Measurements from ENCODE around the gene CSTB. TPM values are rescaled to one million over a fixed set of nuclear protein-coding genes. Genes with fewer than 3 reads are reported as not detected.

The CSTB gene
- total RNA-seq, 2 experiments from 2014 or later: 29.9 to 30.9 TPM

DNA sequence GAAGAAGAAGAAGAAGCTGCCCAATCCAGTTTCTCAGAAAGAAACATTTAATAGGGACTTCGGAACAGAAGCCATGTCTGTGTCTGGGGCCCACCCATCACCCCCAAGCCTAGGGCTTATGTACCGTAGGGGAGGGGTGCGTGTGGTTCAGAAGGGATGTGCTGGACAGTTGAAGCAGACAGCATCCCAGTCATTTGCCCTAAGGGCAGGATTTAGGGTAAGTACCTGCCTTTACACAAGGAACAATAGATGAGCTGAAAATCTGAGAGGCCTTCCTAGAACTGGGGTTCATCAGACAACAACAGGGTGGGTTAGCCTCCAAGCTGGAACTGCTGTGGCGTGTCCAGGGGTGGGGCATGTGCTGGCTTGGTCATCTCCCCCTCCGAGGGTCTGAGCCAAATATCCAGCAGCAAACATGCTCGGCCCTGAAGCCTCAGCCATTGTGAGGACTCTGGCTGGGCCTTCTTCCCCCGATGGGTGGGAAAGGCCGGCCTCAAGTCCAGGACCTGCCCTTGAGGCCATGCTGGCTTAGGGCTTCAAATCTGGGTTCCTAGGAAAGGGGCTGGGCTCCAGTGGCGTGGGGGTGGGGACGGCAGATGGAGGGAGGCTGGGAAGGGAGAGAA lies 12.1 kb downstream of the CSTB start:
- no peak for ATAC-seq
- no peak overlapping the region for H3K27ac Mint-ChIP-seq

DNA sequence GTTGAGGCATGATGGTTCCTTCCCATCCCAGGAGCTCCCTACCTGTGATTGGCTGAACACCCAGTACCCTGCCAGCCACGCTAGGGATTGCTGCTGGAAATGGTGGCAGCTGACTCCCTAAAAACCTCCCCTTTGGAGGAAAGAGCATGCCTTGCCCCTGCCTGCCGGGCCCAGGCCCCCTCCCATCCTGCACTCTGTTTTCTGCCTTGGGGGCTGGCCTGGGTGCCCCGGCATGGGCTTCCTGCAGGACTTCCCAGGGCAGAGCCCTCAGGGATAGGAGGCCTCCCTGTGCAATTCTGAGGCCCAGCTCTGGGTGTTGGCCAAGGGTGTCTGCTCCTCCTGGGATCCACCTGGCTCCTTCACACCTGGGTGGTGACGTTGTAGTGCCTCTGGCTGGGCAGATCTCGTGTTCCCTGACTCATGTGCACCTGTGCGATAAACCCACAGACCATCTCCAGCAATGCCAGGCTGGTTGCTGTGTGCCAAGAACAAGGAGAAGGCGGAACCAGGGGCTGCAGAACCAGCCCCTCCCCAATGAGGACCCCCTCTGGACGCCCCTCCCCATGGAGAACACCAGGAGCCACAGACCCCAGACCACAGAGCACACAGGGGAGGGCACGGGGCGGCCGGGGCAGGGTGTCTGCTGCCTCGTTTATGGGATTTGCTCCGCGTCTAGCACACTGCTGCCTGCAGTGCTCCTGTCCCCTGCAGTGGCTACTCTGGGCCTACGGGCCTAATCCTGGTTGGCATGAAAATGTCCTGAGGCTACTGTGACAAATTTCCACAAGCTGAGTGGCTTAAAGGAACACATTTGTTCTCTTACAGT lies 13.6 kb downstream of the CSTB start:
- Mint-ChIP-seq H3K4me1 (no peaks in the 10 kb centered on the region), H3K36me3 (ENCODE audit: low read depth) (peaks cover 14% of the 10 kb centered on the region), H3K27ac (no peak overlapping the region), H3K27me3 (no peaks in the 10 kb centered on the region), H3K4me3 (no peak overlapping the region), H3K9me3 (ENCODE audit: low read depth) (no peaks in the 10 kb centered on the region)
- ChIA-PET POLR2A (no interaction called here), CTCF (interaction anchor here (0.8 kb wide), 1 partner anchor 169 kb away, joined by 3 read pairs; no protein-coding TSS in a partner anchor)
- ATAC-seq (no peak), DNase-seq (no peak)
- intact Hi-C loops (cut with DNase I, micrococcal nuclease): no loop called here

More for the DNA sequence above, 12.1 kb downstream of the CSTB start:
- intact Hi-C loops (cut with DNase I, micrococcal nuclease): no loop called here
- no peak overlapping the region for H3K4me3 Mint-ChIP-seq
- no peaks in the 10 kb centered on the region for H3K27me3 Mint-ChIP-seq
- DNase-seq: no peak
- peaks cover 14% of the 10 kb centered on the region for H3K36me3 Mint-ChIP-seq (ENCODE audit: low read depth)
- ChIA-PET POLR2A (no interaction called here), CTCF (no interaction called here)
- no peaks in the 10 kb centered on the region for H3K4me1 Mint-ChIP-seq
- no peaks in the 10 kb centered on the region for H3K9me3 Mint-ChIP-seq (ENCODE audit: low read depth)

DNA sequence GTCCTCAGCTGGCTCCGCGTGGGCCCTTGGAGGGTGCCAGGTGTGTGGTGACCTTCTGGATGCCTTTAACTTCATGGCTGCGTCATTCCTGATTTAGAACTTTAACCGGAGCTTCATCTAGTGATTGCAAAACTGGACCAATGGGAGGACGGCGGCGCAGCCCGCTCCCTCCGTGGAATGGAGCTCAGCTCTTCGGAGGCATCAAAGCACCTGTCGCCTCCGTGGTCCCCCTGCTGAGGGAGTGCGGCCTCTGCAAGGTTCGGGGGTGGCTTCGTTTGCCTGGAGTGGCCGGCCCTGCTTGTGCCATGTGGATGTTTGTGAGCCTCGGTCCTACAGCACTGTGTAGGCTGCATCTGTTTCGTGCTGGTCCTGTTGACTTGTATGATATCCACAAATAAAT lies 14.2 kb downstream of the CSTB start:
- Mint-ChIP-seq H3K27ac (no peak overlapping the region), H3K27me3 (no peaks in the 10 kb centered on the region), H3K4me3 (no peak overlapping the region), H3K4me1 (no peaks in the 10 kb centered on the region), H3K36me3 (ENCODE audit: low read depth) (peaks cover 14% of the 10 kb centered on the region), H3K9me3 (ENCODE audit: low read depth) (no peaks in the 10 kb centered on the region)
- intact Hi-C loops (cut with DNase I, micrococcal nuclease): no loop called here
- ChIA-PET POLR2A (no interaction called here), CTCF (interaction anchor here (0.8 kb wide), 1 partner anchor 169 kb away, joined by 3 read pairs; no protein-coding TSS in a partner anchor)
- no peak for DNase-seq
- no peak for ATAC-seq

DNA sequence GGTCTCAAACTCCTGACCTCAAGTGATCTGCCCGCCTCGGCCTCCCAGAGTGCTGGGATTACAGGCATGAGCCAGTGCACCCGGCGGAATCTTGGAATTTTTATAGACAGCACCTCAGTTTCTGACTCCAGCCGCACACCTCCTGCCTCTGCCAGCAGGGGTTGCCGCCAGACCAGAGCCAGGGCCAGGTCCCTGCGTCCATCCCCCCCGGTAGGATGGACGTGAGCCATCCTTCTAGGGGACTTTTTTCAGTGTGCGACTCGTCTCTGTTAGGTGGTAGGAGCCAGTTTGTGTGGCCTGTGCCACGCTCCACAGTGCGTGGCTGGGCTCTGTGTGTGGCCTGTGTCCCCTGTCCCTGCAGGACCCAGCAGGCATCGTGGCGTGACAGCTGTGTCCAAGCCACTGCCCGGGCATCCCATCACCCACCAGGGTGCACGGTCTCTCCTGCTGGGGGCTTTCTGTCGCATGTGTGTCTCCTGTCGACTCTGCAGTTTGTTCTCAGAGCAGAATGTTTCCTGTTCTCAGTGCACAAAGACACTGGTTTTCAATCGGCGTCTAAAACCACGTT lies 15.6 kb downstream of the CSTB start:
- intact Hi-C loops (cut with DNase I, micrococcal nuclease): no loop called here
- Mint-ChIP-seq H3K4me3 (no peak overlapping the region), H3K36me3 (ENCODE audit: low read depth) (peaks cover 24% of the 10 kb centered on the region), H3K27ac (no peak overlapping the region), H3K27me3 (no peaks in the 10 kb centered on the region), H3K4me1 (no peaks in the 10 kb centered on the region), H3K9me3 (ENCODE audit: low read depth) (no peaks in the 10 kb centered on the region)
- ATAC-seq: no peak
- ChIA-PET POLR2A (no interaction called here), CTCF (no interaction called here)
- DNase-seq: no peak

DNA sequence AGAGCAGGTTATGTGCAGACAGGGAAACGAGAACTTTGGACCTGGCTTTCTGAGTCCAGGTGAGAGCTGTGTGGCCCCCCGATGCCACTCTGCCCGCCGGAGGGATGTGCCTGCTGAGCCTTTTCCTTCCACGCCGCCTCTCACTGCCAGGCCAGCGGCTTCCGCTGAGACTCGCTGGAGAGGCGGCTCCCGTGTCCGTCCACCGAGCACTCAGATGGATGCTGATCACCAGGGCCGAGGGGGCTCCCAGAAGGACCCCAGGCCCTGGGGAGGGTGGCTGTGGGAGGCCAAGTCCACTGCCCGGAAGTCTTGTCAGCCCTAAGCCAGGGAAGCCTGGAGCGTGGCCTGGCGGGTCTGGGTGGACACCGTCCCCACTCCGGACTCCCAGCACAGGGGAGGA lies 16.5 kb downstream of the CSTB start:
- H3K36me3 Mint-ChIP-seq (ENCODE audit: low read depth): peaks cover 26% of the 10 kb centered on the region
- no peak overlapping the region for H3K4me3 Mint-ChIP-seq
- CTCF ChIA-PET: interaction anchor here (0.5 kb wide), 1 partner anchor 334 kb away, joined by 4 read pairs; no protein-coding TSS in a partner anchor
- DNase-seq (no peak), ATAC-seq (no peak)
- no peak overlapping the region for H3K27ac Mint-ChIP-seq
- POLR2A ChIA-PET: no interaction called here
- intact Hi-C loops (cut with DNase I, micrococcal nuclease): no loop called here
- no peaks in the 10 kb centered on the region for H3K4me1 Mint-ChIP-seq
- no peaks in the 10 kb centered on the region for H3K9me3 Mint-ChIP-seq (ENCODE audit: low read depth)
- no peaks in the 10 kb centered on the region for H3K27me3 Mint-ChIP-seq

DNA sequence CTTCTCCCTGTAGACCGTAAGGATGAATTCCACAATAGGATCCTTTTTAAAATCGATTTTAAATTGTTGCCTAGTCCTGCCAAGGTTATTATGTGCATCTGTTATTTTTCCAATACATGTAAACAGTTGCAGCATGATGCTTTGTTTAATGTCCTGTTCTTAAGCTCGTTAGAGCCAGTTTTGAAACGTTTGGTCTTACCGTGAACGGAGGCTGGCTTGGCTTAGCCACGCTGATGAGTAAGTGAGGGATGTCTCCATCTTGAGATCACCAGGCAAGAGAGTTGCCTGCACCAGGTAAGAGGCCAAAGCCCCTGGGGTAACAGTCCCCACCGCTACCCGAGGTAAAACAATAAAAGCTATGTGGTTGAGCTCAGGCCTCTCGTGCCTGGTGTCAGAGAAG lies 17.3 kb downstream of the CSTB start:
- intact Hi-C loops (cut with DNase I, micrococcal nuclease): no loop called here
- ATAC-seq: no peak
- no peak overlapping the region for H3K27ac Mint-ChIP-seq
- ChIA-PET CTCF (interaction anchor here (0.5 kb wide), 1 partner anchor 335 kb away, joined by 4 read pairs; no protein-coding TSS in a partner anchor), POLR2A (no interaction called here)
- H3K36me3 Mint-ChIP-seq (ENCODE audit: low read depth): peaks cover 32% of the 10 kb centered on the region
- H3K4me3 Mint-ChIP-seq: no peak overlapping the region
- no peaks in the 10 kb centered on the region for H3K9me3 Mint-ChIP-seq (ENCODE audit: low read depth)
- no peaks in the 10 kb centered on the region for H3K4me1 Mint-ChIP-seq
- no peak for DNase-seq
- no peaks in the 10 kb centered on the region for H3K27me3 Mint-ChIP-seq

DNA sequence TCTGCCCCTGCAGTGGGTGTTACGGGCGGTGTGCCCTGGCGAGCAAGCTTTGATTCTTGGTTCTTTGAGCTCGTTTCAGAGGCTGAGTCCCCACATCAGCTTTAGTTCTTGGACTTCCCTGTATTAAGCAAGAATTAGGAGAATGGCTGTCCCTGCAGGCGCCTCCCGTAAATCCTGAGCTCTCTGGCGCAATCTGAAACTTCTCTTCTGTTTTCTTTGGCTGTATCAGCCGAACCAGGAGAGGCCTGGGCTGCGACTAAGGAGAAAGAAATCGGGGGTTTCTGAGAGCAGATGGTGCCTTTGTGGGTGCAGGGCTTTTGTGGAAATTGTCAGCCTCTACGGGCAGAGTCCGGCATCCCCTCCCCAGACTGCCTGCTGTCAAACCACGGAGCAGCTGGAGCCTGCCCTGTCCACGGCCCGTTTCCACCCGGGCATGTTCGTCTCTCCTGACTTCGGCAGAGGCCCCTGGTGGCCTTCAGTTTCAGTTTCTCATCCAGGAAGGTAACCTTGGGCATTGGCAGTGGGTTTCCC lies 17.9 kb downstream of the CSTB start:
- intact Hi-C loops (cut with DNase I, micrococcal nuclease): no loop called here
- H3K27me3 Mint-ChIP-seq: no peaks in the 10 kb centered on the region
- no peak overlapping the region for H3K27ac Mint-ChIP-seq
- no peaks in the 10 kb centered on the region for H3K9me3 Mint-ChIP-seq (ENCODE audit: low read depth)
- no peak overlapping the region for H3K4me3 Mint-ChIP-seq
- POLR2A ChIA-PET: no interaction called here
- CTCF ChIA-PET: no interaction called here
- ATAC-seq: no peak
- H3K36me3 Mint-ChIP-seq (ENCODE audit: low read depth): peaks cover 30% of the 10 kb centered on the region
- no peaks in the 10 kb centered on the region for H3K4me1 Mint-ChIP-seq
- DNase-seq: no peak

DNA sequence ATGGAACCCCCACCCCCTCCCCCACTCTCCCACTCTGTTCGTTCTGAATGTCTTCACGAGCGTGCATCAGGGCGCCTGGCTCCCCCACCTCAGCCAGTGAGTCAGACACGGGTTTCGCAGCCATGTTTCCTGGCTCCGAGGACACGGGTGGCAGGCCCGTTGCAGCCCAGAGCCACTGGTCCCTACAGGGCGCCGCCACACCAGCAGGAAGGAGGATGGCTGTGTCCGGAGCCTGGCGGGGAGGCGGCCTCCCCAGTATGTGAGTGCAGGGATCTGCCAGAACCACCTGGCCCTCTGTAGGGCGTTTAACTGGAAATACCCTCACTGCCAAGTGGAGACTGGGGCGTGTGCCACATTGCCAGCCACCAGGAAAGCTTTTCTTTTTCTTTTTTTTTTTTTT lies 18.5 kb downstream of the CSTB start:
- no peak for ATAC-seq
- CTCF ChIA-PET: no interaction called here
- Mint-ChIP-seq H3K27ac (no peak overlapping the region), H3K27me3 (no peaks in the 10 kb centered on the region), H3K4me3 (no peak overlapping the region), H3K9me3 (ENCODE audit: low read depth) (no peaks in the 10 kb centered on the region), H3K36me3 (ENCODE audit: low read depth) (peaks cover 28% of the 10 kb centered on the region), H3K4me1 (no peaks in the 10 kb centered on the region)
- DNase-seq: no peak
- intact Hi-C loops (cut with DNase I, micrococcal nuclease): no loop called here
- POLR2A ChIA-PET: no interaction called here

DNA sequence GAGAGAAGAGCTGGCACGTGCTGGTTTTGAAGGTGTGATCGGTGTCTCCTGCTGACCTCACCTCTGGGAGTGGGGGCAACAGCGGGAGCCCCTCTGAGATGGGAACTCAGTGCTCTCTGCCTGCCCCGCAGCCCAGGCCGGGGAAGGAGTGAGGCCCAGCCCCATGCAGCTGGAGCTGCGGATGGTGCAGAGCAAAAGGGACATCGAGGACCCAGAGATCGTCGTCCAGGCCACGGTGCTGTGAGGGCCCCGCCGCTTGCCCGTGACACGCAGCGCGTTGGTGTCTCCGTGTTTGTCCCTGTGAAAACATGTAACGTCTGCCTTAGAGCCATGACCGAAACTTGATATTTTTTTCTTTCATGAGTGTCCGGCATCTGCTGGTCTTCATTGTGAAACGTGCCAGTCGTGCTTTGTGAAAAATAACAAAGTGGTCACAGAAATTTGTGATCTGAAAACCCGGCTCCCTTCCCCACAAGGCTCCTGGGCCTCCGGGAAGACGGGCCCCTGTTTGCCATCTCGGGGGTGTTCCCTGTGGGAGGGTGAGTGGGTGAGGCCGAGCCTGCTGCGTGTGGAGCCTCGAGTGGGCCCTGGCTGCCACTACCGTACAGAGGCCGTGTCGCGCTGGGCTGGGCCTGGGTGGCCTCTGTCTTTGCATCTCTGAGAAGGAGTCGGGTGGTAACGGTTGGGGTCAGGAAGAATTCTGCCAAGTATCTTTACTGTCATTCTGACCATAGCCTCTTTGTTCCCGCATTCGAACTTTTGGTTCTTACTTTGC lies 20.1 kb downstream of the CSTB start:
- POLR2A ChIA-PET: interaction anchor here (0.5 kb wide), 1 partner anchor 524 kb away, joined by 3 read pairs; no protein-coding TSS in a partner anchor
- Mint-ChIP-seq H3K27ac (no peak overlapping the region), H3K4me3 (no peak overlapping the region), H3K27me3 (no peaks in the 10 kb centered on the region), H3K4me1 (no peaks in the 10 kb centered on the region), H3K36me3 (ENCODE audit: low read depth) (peaks cover 26% of the 10 kb centered on the region), H3K9me3 (ENCODE audit: low read depth) (no peaks in the 10 kb centered on the region)
- ATAC-seq (no peak), DNase-seq (no peak)
- CTCF ChIA-PET: no interaction called here
- intact Hi-C loops (cut with DNase I, micrococcal nuclease): no loop called here

DNA sequence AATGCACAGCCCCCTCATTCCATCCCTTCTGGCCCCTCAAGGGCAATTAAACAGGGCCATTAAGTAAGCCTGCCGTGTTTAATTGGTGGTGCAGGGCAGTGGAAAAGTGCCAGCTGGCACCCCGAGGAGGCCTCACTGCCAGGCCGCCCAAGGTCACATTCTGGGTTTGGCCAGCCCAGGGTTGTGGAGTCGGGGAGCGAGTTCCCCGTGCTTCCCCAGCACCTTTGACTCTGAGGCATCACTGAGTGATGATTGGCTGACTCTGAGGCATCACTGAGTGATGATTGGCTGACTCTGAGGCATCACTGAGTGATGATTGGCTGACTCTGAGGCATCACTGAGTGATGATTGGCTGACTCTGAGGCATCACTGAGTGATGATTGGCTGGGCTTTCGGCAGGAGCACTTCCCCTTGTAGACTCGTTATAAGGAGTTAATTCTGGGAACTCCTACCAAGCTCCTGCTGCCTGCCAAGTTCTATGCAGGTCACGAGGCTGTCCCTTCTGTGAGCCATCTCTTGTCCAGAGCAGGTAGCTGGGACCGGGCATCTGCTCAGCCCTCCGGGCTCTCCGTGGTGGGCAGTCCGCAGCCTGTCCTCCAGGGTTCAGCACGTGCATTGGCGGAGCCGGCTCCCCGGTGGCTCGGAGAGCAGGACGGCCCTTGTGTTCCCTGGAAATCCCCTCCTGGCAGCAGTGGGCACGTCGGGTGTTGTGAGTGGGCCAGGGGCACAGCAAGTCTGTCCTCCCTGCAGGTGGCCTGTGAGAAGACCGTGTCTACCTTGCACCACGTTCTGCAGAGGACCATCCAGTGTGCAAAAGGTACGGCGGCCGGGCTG lies 20.9 kb downstream of the CSTB start:
- ChIA-PET POLR2A (no interaction called here), CTCF (no interaction called here)
- intact Hi-C loops (cut with DNase I, micrococcal nuclease): no loop called here
- Mint-ChIP-seq H3K9me3 (ENCODE audit: low read depth) (no peaks in the 10 kb centered on the region), H3K36me3 (ENCODE audit: low read depth) (peaks cover 25% of the 10 kb centered on the region), H3K27ac (no peak overlapping the region), H3K27me3 (no peaks in the 10 kb centered on the region), H3K4me1 (no peaks in the 10 kb centered on the region), H3K4me3 (no peak overlapping the region)
- DNase-seq (peak; percentile 13), ATAC-seq (peak; percentile 57)

DNA sequence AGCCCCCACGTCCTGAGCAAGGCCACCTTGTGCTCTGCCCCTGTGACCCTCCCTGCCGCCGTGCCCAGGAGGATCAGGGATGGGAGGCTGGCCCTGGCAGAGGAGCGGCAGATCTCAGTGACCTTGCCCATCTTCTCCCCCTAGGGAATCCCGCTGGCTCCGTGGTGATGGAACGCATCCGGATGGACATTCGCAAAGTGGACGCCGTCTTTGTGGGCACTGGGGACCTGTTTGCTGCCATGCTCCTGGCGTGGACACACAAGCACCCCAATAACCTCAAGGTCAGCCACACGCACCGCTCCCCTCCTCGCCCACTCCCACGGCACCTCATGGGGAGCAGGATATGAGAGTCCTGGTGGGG lies 22.7 kb downstream of the CSTB start:
- intact Hi-C loops (cut with DNase I, micrococcal nuclease): no loop called here
- H3K4me3 Mint-ChIP-seq: no peak overlapping the region
- H3K9me3 Mint-ChIP-seq (ENCODE audit: low read depth): no peaks in the 10 kb centered on the region
- DNase-seq (no peak), ATAC-seq (no peak)
- ChIA-PET POLR2A (no interaction called here), CTCF (no interaction called here)
- H3K27me3 Mint-ChIP-seq: no peaks in the 10 kb centered on the region
- H3K27ac Mint-ChIP-seq: no peak overlapping the region
- no peaks in the 10 kb centered on the region for H3K4me1 Mint-ChIP-seq
- H3K36me3 Mint-ChIP-seq (ENCODE audit: low read depth): peaks cover 32% of the 10 kb centered on the region
